Lower leg skin (tissue), 4 donors: ENCODE measurements around the gene ZNF627. TPM values are rescaled to one million over a fixed set of nuclear protein-coding genes. Genes with fewer than 3 reads are reported as not detected.

ENCODE experiments used
- DNase-seq, 2 donors: peaks; one replicate each; pipeline ENCODE4 v3.0.0-alpha.2; 2019; ENCODE audit warnings: low spot score in 2 of 2
- H3K4me3 ChIP-seq: fragments of 200-600 bp; sonication (generic); 2 replicates; pipeline ENCODE4 v1.5.1; 2017; ENCODE audit warnings: mild to moderate bottlenecking, low read depth; ENCODE audit not compliant: poor library complexity, severe bottlenecking
- POLR2A ChIP-seq, 2 donors: fragments of 450-650 bp; IDR thresholded peaks; one replicate each; pipeline ENCODE4 v1.6.1; 2016 to 2017; ENCODE audit warnings: antibody characterized with exemption in 2 of 2, mild to moderate bottlenecking in 1 of 2, moderate library complexity in 1 of 2
- WGBS, 2 donors: methylation state at CpG; one replicate each; pipeline ENCODE4 v1.1.5; 2018; 5-methylcytosine and 5-hydroxymethylcytosine counted together
- intact Hi-C: fragments of 100-400 bp; cut with DNase I; formaldehyde crosslinking; loops from one replicate; pipeline ENCODE4 v1.15.0; 2023; ENCODE audit warnings: low total_unique reads
- total RNA-seq, 4 donors: library from RNA; depleted of rRNA; stranded (reverse); fragments of >200 nt; gene quantifications; one replicate each; pipeline ENCODE4 v1.1.0, GENCODE V29; 2016
- TF ChIP-seq, protein P1 (sequence below), 3 donors: fragments of 450-650 bp; IDR thresholded peaks; one replicate each; pipeline ENCODE4 v1.5.1; 2016; ENCODE audit warnings: antibody characterized with exemption in 3 of 3, mild to moderate bottlenecking in 3 of 3, moderate library complexity in 2 of 3

Gene ZNF627
- total RNA-seq, 4 donors from 2014 or later, result 8.6 to 12.1 (median 11.2) TPM

DNA sequence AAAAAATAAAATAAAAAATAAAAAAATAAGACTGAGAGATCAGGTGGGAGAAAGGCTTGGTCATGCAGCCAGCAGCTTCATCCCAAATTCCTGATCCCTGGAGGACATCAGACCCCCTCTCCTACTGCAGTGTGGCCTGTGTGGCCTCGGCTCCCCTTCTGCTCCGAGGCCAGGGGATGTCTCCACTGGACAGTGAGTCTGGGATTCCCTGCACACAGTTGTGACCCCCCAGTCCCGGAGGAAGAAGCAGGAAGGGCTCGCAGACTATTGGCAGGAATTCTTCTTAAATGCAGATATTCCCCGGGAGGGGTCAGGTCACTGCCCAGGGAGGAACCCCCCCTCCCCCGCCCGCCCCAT lies 41.9 kb downstream of the ZNF627 start:
- no peak for DNase-seq
- TF ChIP-seq, protein P1, sequence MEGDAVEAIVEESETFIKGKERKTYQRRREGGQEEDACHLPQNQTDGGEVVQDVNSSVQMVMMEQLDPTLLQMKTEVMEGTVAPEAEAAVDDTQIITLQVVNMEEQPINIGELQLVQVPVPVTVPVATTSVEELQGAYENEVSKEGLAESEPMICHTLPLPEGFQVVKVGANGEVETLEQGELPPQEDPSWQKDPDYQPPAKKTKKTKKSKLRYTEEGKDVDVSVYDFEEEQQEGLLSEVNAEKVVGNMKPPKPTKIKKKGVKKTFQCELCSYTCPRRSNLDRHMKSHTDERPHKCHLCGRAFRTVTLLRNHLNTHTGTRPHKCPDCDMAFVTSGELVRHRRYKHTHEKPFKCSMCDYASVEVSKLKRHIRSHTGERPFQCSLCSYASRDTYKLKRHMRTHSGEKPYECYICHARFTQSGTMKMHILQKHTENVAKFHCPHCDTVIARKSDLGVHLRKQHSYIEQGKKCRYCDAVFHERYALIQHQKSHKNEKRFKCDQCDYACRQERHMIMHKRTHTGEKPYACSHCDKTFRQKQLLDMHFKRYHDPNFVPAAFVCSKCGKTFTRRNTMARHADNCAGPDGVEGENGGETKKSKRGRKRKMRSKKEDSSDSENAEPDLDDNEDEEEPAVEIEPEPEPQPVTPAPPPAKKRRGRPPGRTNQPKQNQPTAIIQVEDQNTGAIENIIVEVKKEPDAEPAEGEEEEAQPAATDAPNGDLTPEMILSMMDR (IDR thresholded peaks at IDR 0.05), result no peak
- TF ChIP-seq POLR2A (IDR thresholded peaks at IDR 0.05), result no peak
- no peak overlapping the region for H3K4me3 ChIP-seq
- 0 to 1% methylated on average over 7 of the region's 7 CpGs for WGBS, 2 donors
- intact Hi-C loops, result no loop called here

DNA sequence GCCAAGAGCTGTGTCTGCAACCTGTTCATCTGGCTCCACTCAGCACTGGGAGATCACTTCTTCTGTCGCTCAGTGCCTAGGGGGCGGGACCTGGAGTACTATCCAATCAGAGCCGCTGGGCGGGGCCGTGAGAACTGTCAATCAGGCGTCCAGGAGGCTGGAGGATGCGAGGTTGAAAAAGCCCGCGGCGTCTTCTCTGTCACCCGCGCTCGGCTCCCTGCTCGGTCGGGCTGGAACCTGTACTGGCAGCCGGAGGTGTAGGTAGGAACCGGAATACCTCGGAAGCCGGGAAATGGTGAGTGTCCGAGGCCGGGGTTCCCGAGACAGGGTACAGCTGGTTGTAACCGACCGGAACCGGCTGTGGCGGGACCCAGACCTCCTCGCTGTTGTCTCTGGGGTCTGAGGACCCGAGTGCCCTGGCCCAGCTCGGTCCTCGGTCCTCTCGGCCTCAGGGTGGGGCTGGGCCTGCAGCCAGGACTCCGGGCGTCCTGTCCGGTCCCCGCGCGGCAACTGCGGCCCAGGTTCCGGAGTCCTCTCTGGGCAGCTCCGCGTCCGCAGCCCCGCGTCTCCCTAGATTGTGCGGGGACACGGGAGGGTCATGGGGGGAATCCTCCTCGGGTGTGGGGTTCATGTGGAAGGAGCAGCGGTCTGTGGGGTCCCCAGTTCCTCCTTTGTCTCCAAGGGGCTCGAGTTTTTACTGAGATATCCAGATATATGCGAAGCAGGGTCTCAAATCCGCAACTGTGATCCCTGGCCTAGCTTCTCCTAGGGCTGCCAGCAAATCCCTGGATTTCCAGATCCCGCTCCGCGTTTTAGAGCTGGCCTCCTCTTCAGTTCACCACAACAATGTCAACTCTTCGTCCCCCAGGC lies 42.6 kb downstream of the ZNF627 start:
- 1% methylated on average over 37 to 54 of the region's 55 CpGs for WGBS, 2 donors
- intact Hi-C loops, result no loop called here
- no peak for TF ChIP-seq POLR2A (IDR thresholded peaks at IDR 0.05)
- TF ChIP-seq, protein P1 (IDR thresholded peaks at IDR 0.05), result no peak
- H3K4me3 ChIP-seq, result peak overlapping the region; percentile 52
- peak; percentile 97 to 99 for DNase-seq

DNA sequence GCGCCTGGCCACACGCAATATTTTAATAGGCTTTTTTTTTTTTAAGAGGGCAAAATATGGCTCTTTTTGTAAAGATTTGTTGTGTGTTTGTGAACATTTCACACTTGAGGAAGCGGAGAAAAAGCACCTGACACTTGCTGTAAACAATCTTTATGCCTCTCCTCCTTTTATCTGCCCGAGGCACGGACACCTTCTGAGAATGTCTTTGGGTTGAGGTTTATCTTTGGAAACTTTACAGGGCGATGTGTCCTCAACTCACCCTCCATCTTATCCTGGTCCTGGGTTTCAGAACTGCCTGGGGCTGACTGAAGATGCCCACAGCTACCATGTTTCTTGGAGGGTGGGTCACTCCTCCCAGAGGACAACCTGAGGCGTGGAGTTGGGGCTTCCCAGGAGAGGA lies 44.0 kb downstream of the ZNF627 start:
- no peak overlapping the region for H3K4me3 ChIP-seq
- no peak for DNase-seq
- 83 to 86% methylated on average over 7 of the region's 7 CpGs for WGBS, 2 donors

DNA sequence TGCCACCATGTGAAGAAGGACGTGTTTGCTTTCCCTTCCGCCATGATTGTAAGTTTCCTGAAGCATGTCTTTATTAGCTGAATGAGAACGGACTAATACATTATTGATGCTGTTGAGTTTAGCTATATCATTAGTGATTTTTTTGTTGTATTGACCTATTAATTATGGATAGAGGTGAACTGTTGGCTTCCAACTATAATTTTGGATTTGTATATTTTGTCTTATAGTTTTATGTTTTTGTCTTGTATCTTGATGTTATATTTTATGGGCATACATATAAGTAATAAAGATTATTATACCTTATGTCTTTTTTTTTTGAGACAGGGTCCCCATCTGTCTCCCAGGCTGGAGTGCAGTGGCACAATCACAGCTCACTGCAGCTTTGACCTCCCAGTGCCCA lies 45.6 kb downstream of the ZNF627 start:
- no peak for DNase-seq
- intact Hi-C loops, result no loop called here
- no peak overlapping the region for H3K4me3 ChIP-seq
- 96 to 99% methylated on average over 3 of the region's 3 CpGs for WGBS, 2 donors
- TF ChIP-seq, protein P1 (IDR thresholded peaks at IDR 0.05), result no peak
- no peak for TF ChIP-seq POLR2A (IDR thresholded peaks at IDR 0.05)

More for the DNA sequence above, 44.0 kb downstream of the ZNF627 start:
- TF ChIP-seq POLR2A (IDR thresholded peaks at IDR 0.05), result no peak
- TF ChIP-seq, protein P1 (IDR thresholded peaks at IDR 0.05), result no peak
- intact Hi-C loops, result no loop called here

DNA sequence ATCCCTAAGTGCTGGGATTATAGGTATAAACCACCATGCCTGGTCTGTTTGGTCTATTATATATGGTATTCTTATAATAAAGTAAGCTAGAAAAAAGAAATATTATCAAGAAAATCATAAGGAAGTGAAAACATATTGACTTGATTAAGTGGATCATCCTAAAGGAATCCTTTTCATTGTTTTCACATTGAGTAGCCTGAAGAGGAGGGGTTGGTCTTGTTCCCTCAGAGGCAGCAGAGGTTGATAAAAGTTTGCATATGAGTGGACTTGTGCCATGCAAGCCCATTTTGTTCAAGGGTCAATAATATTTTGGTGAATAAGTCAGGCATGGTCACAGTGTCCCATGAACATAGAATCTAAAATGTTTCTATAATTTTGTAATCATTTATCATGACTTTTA lies 52.7 kb downstream of the ZNF627 start:
- TF ChIP-seq, protein P1 (IDR thresholded peaks at IDR 0.05), result no peak
- no peak for TF ChIP-seq POLR2A (IDR thresholded peaks at IDR 0.05)
- no peak for DNase-seq
- intact Hi-C loops, result no loop called here
- no peak overlapping the region for H3K4me3 ChIP-seq

DNA sequence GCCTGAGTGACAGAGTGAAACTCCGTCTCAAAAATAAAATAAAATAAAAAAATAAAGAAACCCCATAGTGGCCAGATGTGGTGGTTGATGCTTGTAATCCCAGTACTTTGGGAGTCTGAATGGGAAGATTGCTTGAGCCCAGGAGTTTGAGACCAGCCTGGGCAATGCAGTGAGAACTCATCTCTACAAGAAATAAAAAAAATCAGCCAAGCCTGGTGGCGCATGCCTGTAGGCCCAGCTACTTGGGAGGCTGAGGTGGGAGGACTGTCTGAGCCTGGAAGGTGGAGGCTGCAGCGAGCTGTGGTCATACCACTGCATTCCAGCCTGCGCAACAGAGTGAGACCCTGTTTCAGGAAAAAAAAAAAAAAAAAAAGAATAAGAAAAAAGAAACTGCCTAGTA lies 53.8 kb downstream of the ZNF627 start:
- WGBS, 2 donors, result 98 to 100% methylated on average over 4 of the region's 4 CpGs
- TF ChIP-seq, protein P1 (IDR thresholded peaks at IDR 0.05), result no peak
- no peak for TF ChIP-seq POLR2A (IDR thresholded peaks at IDR 0.05)
- intact Hi-C loops, result no loop called here

More for the DNA sequence above, 53.8 kb downstream of the ZNF627 start:
- no peak for DNase-seq
- no peak overlapping the region for H3K4me3 ChIP-seq
